Melanocyte of skin (primary cell): Measurements from ENCODE around the gene C16orf95. TPM values are rescaled to one million over a fixed set of nuclear protein-coding genes. Genes with fewer than 3 reads are reported as not detected.

Source experiments
- small RNA-seq, 2 donors: library from RNA; depleted of rRNA; stranded (forward); fragments of <200 nt; gene quantifications; one replicate each; pipeline ENCODE3, GENCODE V24; 2012
- total RNA-seq, 2 donors: library from RNA; depleted of rRNA; stranded (reverse); fragments of >200 nt; gene quantifications; 2 replicates each; pipeline ENCODE4 v1.2.3, GENCODE V29; 2012

C16orf95 gene
- 10 to 100 TPM in 1 of 2 donors, 1 to 10 TPM in 1; 4.5 to 15.0 TPM for total RNA-seq

DNA sequence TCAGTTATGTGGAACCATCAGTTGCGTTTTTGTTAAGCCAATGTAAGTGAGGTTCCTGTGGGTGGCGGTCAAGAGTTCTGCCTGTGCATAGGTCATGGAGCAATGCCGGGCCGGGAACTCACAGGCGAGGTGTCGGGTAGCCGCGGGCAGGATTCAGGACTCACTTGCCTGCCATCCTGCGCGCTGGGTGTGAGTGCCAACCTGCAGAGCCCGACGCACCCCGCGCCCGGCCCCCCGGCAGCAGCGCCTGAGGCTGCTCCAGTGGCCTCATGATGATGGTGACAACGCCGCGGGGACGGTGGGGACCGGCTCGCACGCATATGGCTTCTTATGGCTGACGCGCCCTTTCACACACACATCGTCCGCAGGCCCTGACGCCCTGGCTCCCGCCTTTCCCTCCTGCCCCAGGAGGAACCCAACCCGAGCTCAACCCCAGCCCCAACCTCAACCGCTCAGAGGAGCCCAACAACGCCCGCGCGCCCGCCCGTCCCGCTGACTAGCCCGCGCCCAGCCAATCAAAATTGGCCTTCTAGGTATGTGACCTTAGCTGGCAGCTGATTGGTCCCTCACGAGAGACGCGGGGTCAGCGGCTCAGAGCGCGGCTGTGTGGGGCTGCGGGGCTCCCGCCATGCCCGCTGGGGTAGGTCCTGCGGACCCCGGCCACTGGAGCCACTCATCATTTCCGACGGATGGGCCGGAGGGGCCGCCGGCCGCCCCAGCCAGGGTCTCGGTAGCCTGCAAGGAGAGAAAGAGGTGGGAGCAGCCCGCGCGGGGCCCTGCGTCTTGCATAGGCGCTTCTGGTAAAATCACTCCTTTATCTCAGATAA lies at the start of gene C16orf95:
TSS of gene C16orf95 (minus strand) at position 470 of the 827 bp plus-strand sequence. CDS start at position 320, 150 bp downstream.

Small RNA genes lying within 50 kb of the gene (small RNA-seq; reads per million reads assigned to genes)
- gene AC010531.2 = 0 reads per million in 2 donors

Other genes with a start within 250 kb of the C16orf95 start
- gene FBXO31, start 66.4 kb upstream of the C16orf95 start, total RNA-seq = 10 to 100 TPM; 23.6 to 25.8 TPM
- 10 to 100 TPM; 34.4 to 35.0 TPM for gene MAP1LC3B, start 74.9 kb upstream of the C16orf95 start, total RNA-seq
- gene ZCCHC14, start 175.6 kb upstream of the C16orf95 start, total RNA-seq = 10 to 100 TPM in 1 of 2 donors, 1 to 10 TPM in 1; 8.6 to 11.3 TPM